Progenitor cell of endocrine pancreas (in vitro differentiated cells): ENCODE results near the gene WSB2. TPM values are rescaled to one million over a fixed set of nuclear protein-coding genes. Genes with fewer than 3 reads are reported as not detected.

ENCODE experiments used
- DNase-seq: peaks from one replicate; pipeline ENCODE4 v3.0.0; 2021; ENCODE audit warnings: low spot score; ENCODE audit not compliant: unreplicated experiment
- H3K27ac Mint-ChIP-seq: 2 replicates; pipeline ENCODE4 v1.8.0; 2021; ENCODE audit warnings: mild to moderate bottlenecking, moderate library complexity, mixed read lengths
- H3K27me3 Mint-ChIP-seq: 2 replicates; pipeline ENCODE4 v1.8.0; 2021; ENCODE audit warnings: mixed read lengths
- H3K36me3 Mint-ChIP-seq: 2 replicates; pipeline ENCODE4 v1.8.0; 2022; ENCODE audit warnings: mixed read lengths; ENCODE audit not compliant: insufficient read depth
- H3K4me1 Mint-ChIP-seq: 2 replicates; pipeline ENCODE4 v1.8.0; 2021; ENCODE audit warnings: low read depth, mixed read lengths
- H3K4me3 Mint-ChIP-seq: 2 replicates; pipeline ENCODE4 v1.8.0; 2021; ENCODE audit warnings: low read depth, mild to moderate bottlenecking, moderate library complexity, mixed read lengths
- H3K9me3 Mint-ChIP-seq: 2 replicates; pipeline ENCODE4 v1.8.0; 2021; ENCODE audit warnings: low read depth, mixed read lengths
- CTCF ChIP-seq: fragments of 200-600 bp; sonication (generic); IDR thresholded peaks from one replicate; pipeline ENCODE4 v1.5.0; 2021; ENCODE audit warnings: antibody characterized with exemption, mild to moderate bottlenecking; ENCODE audit not compliant: unreplicated experiment
- total RNA-seq: library from RNA; stranded (reverse); gene quantifications from 2 replicates; pipeline ENCODE4 v1.2.1, GENCODE V29; 2021

Gene WSB2
- total RNA-seq, 1 donor from 2014 or later, result 46.9 TPM

GRCh38 chr12:117986705-117987469 is 74.1 kb downstream of the WSB2 start:
- H3K9me3 Mint-ChIP-seq, result no peaks in the 10 kb centered on the region
- DNase-seq, result no peak
- no peaks in the 10 kb centered on the region for H3K4me1 Mint-ChIP-seq
- no peak for TF ChIP-seq CTCF
- peaks cover 4% of the 10 kb centered on the region for H3K27me3 Mint-ChIP-seq
- no peak overlapping the region for H3K27ac Mint-ChIP-seq
- H3K4me3 Mint-ChIP-seq, result no peak overlapping the region
- no peaks in the 10 kb centered on the region for H3K36me3 Mint-ChIP-seq

- Mint-ChIP-seq H3K27me3 (peaks cover 7% of the 10 kb centered on the region), H3K4me3 (no peak overlapping the region), H3K4me1 (no peaks in the 10 kb centered on the region), H3K27ac (no peak overlapping the region), H3K9me3 (no peaks in the 10 kb centered on the region), H3K36me3 (no peaks in the 10 kb centered on the region)
- no peak for DNase-seq
- no peak for TF ChIP-seq CTCF
Measured at GRCh38 chr12:117985182-117985581, 75.8 kb downstream of the WSB2 start.

Other genes starting within 250 kb of the WSB2 start
- gene KSR2, start 92.2 kb downstream of the WSB2 start, total RNA-seq, result 1.8 TPM in 2 replicates
- gene RFC5, start 44.5 kb downstream of the WSB2 start, total RNA-seq, result 35.8 and 37.4 TPM in 2 replicates
- gene VSIG10, start 42.8 kb upstream of the WSB2 start, total RNA-seq, result 31.5 and 33.8 TPM in 2 replicates
- 216 and 224 TPM in 2 replicates for gene PEBP1, start 74.9 kb upstream of the WSB2 start, total RNA-seq